HG02840 (cell line): Measurements from ENCODE around the gene PSMC2.

Experiments used
- ATAC-seq: cut with Tn5 transposase; IDR thresholded peaks from one replicate; pipeline ENCODE4 v1.9.1; 2021; ENCODE audit warnings: mild to moderate bottlenecking, moderate library complexity, moderate number of reproducible peaks; ENCODE audit not compliant: unreplicated experiment, low FRiP score

Gene PSMC2

DNA sequence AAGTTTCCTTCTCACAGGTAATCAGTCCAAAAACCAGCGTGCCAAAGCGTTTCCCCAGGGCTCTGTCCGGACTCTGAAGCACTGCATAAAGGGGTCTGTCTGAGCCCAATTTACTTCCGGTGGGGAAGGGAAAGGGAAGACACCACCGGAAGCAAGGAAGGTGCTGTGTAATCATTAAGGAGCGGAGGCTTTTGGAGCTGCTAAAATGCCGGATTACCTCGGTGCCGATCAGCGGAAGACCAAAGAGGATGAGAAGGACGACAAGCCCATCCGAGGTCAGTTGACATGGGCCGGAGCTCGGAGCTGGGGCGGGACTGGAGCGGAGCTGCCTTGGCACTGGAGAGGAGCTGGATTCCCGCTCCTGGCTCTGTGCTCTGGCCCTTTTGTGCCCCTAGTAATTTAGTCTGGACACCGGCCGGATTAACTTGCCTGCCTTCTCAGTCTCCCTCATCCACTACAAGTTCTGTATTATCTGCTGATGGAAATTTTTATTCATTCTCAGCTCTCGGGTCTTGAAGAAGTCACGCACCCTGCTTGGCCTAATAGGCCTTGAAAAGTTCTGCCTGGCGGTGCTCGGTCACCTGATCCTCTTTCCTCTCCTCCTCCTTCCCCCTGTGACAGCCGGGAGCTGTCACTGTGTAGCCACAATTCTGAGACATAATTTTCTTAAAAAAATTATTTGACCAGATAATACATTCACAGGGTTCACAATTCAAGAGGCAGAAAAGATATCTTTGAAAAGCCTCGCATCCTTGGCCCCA, at the start of gene PSMC2:
Gene PSMC2, plus strand, starts transcription at position 137 of the 761 bp plus-strand sequence. Its CDS starts 69 bp downstream, at position 206.
- ATAC-seq = peak; percentile 53

- peak; percentile 25 for ATAC-seq
Observed at GRCh38 chr7:103297837-103298179, 49.6 kb upstream of the PSMC2 start.

GRCh38 chr7:103299660-103300059, 47.8 kb upstream of the PSMC2 start:
- ATAC-seq = no peak

GRCh38 chr7:103301441-103301840, 46.0 kb upstream of the PSMC2 start:
- ATAC-seq = no peak

DNA sequence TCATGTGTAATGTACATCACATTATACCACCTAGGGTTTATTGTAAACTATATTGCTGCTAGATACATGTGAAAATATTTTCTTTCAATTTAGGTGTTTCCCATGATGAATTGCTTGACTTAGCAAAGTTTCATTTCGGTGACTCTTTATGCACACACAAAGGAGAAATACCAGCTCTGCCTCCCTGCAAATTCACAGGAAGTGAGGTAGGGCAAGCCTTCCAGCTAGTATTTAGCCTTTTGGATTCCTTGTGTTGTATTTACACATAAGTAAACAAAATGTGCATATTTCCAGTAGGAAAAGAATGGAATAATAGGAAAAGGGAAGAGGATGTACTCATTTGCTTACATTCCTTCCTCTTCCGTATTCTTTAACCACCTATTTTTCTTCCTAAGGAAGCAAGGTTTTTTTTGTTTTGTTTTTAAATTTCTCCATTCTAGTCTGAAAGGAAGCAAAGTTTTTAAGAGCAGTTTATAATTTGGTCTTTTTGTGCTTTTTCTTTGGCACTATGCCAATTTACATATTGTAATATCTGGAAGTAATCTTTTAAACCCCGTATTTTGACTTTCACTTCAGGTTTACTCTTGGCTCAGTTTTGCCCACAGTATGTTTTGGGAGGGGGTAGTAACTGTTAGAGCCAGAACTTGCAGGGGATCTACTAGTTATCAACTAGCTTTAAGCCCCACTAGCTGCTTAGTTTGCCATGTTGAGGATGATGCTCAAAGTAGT, 39.8 kb upstream of the PSMC2 start:
- no peak for ATAC-seq

DNA sequence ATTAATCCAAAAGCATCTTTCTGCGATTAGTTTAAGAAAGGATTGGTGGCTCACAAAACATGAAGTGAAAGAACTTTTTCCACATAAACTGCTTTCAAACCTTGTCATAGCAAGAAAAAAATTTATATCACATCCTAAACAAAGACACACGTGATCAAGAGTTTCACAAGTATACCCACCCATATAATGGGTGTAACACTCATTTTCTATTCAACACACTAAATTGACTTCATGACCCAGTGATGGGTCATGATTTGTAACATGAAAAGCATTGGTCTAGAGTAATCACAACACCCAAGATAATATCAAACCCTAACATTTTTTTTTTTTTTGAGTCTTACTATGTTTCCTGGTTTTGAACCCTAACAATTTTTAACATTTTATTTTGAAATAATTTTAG, 32.6 kb upstream of the PSMC2 start:
- ATAC-seq = no peak

DNA sequence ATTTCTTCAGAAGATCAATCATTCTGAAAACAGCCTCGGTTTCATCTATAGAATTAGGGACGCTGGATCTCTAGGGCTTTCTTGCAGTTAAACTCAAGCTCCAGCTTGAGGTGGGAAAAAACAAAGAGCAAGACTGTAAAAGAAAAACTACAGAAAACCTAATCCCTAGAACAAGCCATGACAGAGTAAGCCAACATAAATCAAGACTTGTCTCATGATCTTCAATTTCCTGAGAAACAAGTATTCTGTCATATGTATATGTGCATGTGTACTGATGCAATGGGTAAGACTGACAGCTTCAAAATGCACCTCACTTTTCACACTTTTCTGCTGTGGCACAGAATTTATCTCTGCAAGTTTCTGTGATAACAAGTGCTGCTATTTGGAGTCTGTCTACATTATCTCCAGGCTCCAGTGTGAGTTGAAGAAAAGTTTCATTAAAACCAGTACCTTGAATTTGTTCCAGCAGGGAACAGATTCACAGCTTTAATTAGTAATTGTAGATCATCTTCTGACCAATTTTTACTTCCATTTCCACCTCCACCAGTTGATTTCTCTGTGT, 31.0 kb upstream of the PSMC2 start:
- ATAC-seq = no peak

DNA sequence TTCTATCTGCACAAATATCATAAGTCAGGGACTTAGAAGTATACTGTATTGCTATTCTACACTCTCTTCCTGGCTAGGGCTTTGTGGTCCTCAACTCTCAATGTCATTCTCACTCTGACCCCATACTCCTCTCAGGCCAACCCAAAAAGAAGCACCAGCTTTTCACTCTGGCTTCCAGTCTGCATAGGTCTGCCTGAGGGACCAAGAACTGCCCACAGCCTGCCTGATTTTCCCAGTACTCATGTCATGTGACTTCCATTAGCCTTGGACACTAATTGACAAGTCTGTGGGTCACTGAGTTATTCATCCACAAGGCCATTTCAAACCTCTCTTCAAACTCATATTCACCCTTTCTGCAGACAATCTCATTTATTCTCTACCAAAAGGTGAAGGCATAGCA, 30.4 kb upstream of the PSMC2 start:
- ATAC-seq = no peak

DNA sequence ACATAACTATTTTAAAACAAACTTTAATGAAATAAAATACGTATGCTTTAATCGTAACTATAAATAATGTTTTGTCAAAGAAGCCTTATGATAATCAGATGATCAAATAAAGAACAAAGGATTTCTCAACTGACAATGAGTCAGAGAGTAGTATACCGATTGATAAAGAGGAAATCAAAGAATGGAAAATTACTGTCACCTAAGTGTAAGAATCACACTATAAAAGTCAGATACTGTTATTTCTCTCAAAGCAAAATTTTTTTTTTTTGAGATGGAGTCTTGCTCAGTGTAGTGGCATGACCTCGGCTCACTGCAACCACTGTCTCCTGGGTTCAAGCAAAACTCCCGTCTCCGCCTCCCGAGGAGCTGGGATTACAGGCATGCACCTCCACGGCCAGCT, 21.7 kb upstream of the PSMC2 start:
- no peak for ATAC-seq

GRCh38 chr7:103336761-103337160, 10.7 kb upstream of the PSMC2 start:
- no peak for ATAC-seq

GRCh38 chr7:103338864-103339263, 8.6 kb upstream of the PSMC2 start:
- no peak for ATAC-seq

DNA sequence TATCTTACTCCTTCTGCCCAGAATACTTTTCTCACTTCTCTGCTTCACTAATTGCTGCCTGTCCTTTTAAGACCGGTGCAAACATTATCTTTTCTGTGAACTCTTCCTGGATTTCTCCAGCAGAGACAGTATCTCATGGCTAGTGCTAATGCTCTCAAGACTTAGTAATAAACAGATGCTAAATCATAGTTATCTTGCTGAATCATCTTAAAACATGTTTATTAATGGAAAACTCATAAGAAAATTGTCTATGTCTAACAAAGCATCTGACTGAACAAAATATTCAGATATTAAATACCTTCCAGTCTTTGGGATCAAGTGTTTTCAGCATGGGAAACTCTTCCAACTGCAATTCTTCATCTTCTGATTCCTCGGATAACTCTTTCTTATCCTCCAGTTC, 6.0 kb upstream of the PSMC2 start:
- ATAC-seq = no peak

DNA sequence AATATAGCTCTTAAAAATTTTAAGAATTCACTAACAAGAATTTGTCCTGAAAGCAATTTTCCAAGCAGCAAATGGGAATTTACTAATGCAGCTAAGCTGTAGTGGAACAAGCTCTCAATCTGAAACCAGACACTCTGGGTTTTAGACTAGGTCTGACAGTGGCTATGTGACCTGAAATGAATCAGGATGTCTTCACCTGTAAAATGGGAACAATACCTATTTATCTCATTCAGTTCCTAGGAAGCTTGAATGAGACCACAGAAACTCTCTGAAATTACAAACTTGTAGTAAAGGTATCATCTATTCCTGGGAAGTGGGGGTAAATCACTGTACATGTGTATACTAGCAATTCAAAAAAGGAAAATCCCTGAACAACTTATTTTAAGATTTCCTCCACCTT, 4.1 kb upstream of the PSMC2 start:
- no peak for ATAC-seq

DNA sequence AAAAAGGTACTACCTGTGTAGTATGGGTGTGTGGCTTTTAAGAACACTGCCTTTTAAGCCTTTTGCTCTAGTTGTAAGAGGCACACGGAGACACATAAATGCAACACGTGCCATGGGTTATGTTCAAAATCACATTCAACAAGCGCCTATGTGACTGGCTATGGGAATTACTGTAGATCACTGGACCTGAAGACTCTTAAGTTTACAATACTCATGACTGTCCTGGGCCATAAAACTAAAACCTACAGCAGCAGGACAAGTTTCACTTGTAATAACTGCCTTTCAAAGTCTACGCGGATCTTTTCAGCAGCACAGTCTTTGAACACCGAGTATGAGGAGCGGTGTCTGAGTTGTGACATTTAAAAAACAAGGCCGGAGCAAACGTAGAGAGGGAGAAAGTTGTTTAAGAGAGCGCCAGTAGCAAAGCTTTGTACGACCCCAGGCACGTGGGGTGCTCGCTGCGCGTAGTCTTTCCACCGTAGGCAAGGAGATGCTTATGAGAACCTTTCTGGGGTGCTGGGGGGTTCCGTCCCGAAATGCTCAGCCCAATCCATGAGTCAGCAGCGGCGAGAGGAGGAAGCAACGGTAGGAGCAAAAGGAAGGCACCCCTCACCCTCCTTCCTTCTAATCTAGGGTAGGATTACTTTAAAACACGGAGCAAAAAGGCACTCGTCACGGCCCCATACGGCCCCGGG, 3.5 kb upstream of the PSMC2 start:
- ATAC-seq = peak; percentile 1

DNA sequence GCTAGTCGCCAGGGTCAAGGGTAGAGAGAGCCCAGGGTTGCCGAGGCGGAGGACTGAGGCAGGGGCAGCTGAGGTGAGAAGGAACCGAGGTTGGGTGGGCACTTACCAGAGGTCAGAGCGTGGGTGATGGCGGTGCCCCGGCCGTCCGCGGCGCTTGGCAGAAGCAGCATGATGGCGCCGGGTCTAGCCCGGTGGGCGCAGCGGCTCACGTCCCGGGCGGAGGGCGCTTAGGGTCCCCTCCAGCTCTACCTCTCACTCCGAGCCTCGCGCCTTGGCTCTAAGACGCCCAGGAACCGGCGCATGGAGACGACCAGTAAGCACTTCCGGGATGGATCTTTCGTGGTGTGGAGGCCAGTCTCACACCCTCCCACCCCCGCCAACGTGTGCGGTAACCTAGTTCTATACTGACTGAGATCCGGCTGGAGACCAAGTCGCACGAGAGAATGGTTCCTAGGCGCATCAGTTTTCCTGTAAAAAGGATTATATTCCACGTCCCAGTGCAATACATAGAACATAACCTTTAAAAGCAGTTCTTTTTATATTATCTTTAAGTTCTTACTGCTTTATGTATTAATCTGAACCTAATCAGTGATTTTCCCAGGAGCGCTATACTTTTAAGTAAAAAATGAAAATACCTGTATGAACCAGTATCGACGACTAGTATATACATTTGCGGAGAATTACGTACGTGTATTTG, 2.8 kb upstream of the PSMC2 start, which contains the start of gene DNAJC2:
Gene DNAJC2, minus strand, starts transcription at position 315 of the 697 bp plus-strand sequence. Its CDS starts 145 bp downstream, at position 170.
- ATAC-seq = peak; percentile 70

DNA sequence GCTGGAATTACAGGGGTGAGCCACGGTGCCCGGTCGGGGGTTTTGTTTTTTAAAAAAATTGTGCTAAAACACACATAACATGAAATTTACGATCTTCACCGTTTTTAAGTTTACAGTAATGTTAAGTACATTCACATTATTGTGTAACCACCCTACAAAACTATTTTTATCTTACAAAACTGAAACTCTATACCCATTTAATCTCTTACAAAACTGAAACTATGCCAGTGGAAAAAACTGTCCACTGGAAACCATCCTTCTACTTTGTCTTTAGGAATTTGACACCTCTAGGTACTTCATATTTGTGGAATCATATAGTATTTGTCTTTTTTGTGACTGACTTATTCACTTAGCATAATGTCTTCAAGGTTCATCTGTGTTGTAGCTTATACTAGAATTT, 1.0 kb upstream of the PSMC2 start:
- no peak for ATAC-seq

DNA sequence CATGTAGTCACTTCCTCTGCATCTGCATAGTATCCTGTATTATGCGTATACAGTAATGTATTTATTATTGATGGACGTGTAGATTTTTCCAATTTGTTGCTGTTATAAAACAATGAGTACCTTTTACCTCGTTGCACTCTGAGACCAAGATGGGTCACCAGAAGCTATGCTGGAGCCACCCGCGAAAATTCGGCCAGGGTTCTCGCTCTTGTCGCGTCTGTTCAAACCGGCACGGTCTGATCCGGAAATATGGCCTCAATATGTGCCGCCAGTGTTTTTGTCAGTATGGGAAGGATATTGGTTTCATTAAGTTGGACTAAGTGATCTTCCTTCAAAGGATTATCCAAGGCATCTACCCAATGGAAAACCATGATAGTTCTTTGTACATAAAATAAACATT, 1.0 kb downstream of the PSMC2 start:
- no peak for ATAC-seq

GRCh38 chr7:103348959-103349358, 1.5 kb downstream of the PSMC2 start:
- ATAC-seq = no peak

DNA sequence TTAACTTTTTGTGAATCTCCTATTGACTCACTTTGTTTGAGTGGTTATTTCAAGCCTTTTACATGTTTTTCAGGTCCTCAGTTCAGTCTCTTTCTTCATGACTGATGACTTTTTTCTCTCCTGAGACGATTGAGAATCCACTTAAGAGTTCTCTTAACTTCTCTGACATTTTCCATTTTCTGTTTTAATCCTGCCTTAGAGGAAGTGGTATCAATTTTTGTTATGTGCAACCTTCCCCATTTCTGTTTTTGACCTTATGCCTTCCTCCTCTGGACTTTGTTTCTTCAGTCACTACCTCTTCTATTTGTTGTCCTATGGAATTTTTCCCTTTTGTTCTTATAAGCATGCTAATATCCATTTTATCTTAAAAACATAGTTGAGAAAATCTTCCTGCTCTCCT, 2.4 kb downstream of the PSMC2 start:
- ATAC-seq = no peak

DNA sequence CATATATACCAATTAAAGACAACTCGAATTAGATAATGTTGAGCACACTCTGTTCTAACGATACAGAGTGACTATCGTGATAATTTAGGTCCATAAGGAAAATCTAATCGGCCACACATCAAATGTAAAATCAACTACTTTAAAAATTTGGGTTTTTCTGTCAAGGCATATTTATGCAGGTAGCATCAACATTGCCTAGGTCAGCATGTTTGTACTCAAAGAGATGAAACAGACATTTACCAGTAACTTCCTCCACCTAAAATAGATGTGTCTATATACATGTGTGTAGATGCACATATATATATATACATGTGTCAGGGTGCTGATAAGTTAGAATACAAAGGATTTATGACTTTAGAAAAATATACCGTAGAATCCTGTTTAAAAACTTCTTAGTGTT, 22.0 kb downstream of the PSMC2 start:
- no peak for ATAC-seq
